Measurements from ENCODE around the gene KRTAP5-1. TPM values are rescaled to one million over a fixed set of nuclear protein-coding genes. Genes with fewer than 3 reads are reported as not detected.

The KRTAP5-1 gene
- total RNA-seq (2022; extraction: Qiagen RNA extraction; ENCODE audit: low read depth), result not detected in 5 replicates

DNA sequence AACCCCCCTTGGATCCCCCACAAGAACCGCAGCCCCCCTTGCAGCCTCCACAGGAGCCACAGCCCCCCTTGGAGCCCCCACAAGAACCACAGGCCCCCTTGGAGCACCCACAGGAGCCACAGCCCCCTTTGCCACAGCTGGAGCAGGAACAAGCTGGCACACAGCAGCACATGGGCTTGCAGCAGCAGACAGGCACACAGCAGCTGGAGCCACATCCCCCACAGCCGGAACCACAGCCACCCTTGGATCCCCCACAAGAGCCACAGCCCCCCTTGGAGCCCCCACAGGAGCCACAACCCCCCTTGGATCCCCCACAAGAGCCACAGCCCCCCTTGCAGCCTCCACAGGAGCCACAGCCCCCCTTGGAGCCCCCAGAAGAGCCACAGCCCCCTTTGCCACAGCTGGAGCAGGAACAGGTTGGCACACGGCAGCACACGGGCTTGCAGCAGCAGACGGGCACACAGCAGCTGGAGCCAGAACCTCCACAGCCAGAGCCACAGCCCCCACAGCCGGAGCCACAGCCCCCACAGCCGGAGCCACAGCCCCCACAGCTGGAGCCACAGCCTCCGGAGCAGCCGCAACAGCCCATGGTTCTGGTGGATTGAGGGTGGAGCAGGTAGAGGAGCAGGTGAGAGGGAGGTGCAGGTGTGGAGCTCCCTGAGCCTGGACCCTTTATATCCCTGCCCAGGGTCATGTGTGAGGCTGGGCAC lies at the start of gene KRTAP5-1:
KRTAP5-1 (minus strand) TSS at position 623 of the 710 bp plus-strand sequence; CDS start at position 589, 34 bp downstream.

GRCh38 chr11:1629326-1630185 lies 44.5 kb upstream of the KRTAP5-1 start, which contains the start of gene KRTAP5-5:
Gene KRTAP5-5, plus strand, starts transcription at chr11:1629775. Its CDS starts 66 bp downstream, at chr11:1629841.

DNA sequence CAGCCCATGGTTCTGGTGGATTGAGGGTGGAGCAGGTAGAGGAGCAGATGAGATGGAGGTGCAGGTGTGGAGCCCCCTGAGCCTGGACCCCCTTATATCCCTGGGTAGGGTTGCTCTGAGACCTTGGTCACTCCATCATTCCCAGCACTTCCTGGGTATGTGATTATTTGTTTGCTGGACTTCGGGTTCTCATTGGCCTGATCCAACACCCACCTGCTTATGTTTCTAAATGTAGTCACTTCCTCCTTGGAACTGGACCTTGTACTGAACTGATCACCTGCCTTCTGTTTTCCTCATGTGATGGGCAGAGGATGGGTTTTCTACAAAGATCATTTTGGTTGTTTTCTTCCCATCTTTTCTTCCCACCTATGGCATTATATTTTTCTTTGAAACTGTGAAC lies 37.0 kb upstream of the KRTAP5-1 start, which contains the start of gene KRTAP5-4:
KRTAP5-4 (minus strand) TSS at position 53 of the 400 bp plus-strand sequence; CDS start at position 8, 45 bp downstream.

DNA sequence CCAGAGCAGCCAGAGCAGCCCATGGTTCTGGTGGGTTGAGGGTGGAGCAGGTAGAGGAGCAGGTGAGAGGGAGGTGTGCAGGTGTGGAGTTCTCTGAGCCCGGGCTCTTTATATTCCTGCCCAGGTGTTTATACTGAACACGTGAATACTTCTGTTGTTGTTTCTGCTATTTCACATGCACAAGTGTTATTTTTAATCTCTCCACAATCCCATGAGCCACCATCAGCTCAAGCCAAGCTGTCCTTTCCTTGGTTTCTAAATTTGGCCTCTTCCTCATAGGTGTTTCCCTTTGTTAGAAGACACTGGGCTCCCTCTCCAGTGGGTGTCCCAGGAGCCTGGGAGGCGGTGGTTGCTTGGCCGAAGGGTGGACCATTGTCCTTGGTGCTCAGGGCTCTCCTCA lies 23.3 kb upstream of the KRTAP5-1 start, which contains the start of gene KRTAP5-3:
KRTAP5-3 (minus strand) TSS at position 101 of the 400 bp plus-strand sequence; CDS start at position 23, 78 bp downstream.

GRCh38 chr11:1597994-1598380 lies 12.9 kb upstream of the KRTAP5-1 start, which contains the start of gene KRTAP5-2:
Gene KRTAP5-2, minus strand, starts transcription at chr11:1598294. Its CDS starts 44 bp downstream, at chr11:1598250.

GRCh38 chr11:1572197-1573076 lies 12.6 kb downstream of the KRTAP5-1 start, which contains the start of gene DUSP8:
Gene DUSP8, minus strand, starts transcription at chr11:1572271. Its CDS starts 6,445 bp downstream, at chr11:1565826.

Other genes starting within 250 kb of the KRTAP5-1 start
- 6.5 to 7.9 TPM (median 6.9 TPM) in 5 replicates for gene BRSK2, start 195.3 kb downstream of the KRTAP5-1 start, total RNA-seq (2022; extraction: Qiagen RNA extraction; ENCODE audit: low read depth)
- 38.3 to 49.7 TPM (median 44.4 TPM) in 5 replicates for gene MOB2, start 98.5 kb downstream of the KRTAP5-1 start, total RNA-seq (2022; extraction: Qiagen RNA extraction; ENCODE audit: low read depth)
- 0.88 to 1.6 TPM (median 1.0 TPM) in 5 replicates for gene DUSP8, start 13.0 kb downstream of the KRTAP5-1 start, total RNA-seq (2022; extraction: Qiagen RNA extraction; ENCODE audit: low read depth)
- not detected in 5 replicates for gene KRTAP5-2, start 13.0 kb upstream of the KRTAP5-1 start, total RNA-seq (2022; extraction: Qiagen RNA extraction; ENCODE audit: low read depth)
- not detected in 5 replicates for gene KRTAP5-3, start 23.2 kb upstream of the KRTAP5-1 start, total RNA-seq (2022; extraction: Qiagen RNA extraction; ENCODE audit: low read depth)
- not detected in 5 replicates for gene KRTAP5-4, start 36.9 kb upstream of the KRTAP5-1 start, total RNA-seq (2022; extraction: Qiagen RNA extraction; ENCODE audit: low read depth)
- gene KRTAP5-5, start 44.5 kb upstream of the KRTAP5-1 start, total RNA-seq (2022; extraction: Qiagen RNA extraction; ENCODE audit: low read depth), result not detected in 5 replicates
- not detected in 5 replicates for gene KRTAP5-6, start 111.9 kb upstream of the KRTAP5-1 start, total RNA-seq (2022; extraction: Qiagen RNA extraction; ENCODE audit: low read depth)
- 0.71 to 1.6 TPM (median 0.99 TPM) in 5 replicates for gene IFITM10, start 165.3 kb upstream of the KRTAP5-1 start, total RNA-seq (2022; extraction: Qiagen RNA extraction; ENCODE audit: low read depth)
- 251 to 557 TPM (median 487 TPM) in 5 replicates for gene CTSD, start 178.6 kb upstream of the KRTAP5-1 start, total RNA-seq (2022; extraction: Qiagen RNA extraction; ENCODE audit: low read depth)
- 0.41 to 0.51 TPM in 2 of 5 replicates, not detected in the others for gene SYT8, start 249.7 kb upstream of the KRTAP5-1 start, total RNA-seq (2022; extraction: Qiagen RNA extraction; ENCODE audit: low read depth)

Data from A549 treated with ZK216348 at 1 μM for 4 hours (cell line).